Medulla oblongata (tissue), 1 donor: Measurements from ENCODE around the gene MON2.
"Not testable (repeated sequence)": the region's sequence is repeated elsewhere in the genome, so short reads cannot be mapped to it uniquely, and the experiment has no call there.

ENCODE experiments used
- DNase-seq: peaks from one replicate; pipeline ENCODE4 v3.0.0-alpha.2; 2015; ENCODE audit errors: extremely low spot score

MON2 gene, protein sequence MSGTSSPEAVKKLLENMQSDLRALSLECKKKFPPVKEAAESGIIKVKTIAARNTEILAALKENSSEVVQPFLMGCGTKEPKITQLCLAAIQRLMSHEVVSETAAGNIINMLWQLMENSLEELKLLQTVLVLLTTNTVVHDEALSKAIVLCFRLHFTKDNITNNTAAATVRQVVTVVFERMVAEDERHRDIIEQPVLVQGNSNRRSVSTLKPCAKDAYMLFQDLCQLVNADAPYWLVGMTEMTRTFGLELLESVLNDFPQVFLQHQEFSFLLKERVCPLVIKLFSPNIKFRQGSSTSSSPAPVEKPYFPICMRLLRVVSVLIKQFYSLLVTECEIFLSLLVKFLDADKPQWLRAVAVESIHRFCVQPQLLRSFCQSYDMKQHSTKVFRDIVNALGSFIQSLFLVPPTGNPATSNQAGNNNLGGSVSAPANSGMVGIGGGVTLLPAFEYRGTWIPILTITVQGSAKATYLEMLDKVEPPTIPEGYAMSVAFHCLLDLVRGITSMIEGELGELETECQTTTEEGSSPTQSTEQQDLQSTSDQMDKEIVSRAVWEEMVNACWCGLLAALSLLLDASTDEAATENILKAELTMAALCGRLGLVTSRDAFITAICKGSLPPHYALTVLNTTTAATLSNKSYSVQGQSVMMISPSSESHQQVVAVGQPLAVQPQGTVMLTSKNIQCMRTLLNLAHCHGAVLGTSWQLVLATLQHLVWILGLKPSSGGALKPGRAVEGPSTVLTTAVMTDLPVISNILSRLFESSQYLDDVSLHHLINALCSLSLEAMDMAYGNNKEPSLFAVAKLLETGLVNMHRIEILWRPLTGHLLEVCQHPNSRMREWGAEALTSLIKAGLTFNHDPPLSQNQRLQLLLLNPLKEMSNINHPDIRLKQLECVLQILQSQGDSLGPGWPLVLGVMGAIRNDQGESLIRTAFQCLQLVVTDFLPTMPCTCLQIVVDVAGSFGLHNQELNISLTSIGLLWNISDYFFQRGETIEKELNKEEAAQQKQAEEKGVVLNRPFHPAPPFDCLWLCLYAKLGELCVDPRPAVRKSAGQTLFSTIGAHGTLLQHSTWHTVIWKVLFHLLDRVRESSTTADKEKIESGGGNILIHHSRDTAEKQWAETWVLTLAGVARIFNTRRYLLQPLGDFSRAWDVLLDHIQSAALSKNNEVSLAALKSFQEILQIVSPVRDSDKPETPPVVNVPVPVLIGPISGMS (N-terminal part only)

DNA sequence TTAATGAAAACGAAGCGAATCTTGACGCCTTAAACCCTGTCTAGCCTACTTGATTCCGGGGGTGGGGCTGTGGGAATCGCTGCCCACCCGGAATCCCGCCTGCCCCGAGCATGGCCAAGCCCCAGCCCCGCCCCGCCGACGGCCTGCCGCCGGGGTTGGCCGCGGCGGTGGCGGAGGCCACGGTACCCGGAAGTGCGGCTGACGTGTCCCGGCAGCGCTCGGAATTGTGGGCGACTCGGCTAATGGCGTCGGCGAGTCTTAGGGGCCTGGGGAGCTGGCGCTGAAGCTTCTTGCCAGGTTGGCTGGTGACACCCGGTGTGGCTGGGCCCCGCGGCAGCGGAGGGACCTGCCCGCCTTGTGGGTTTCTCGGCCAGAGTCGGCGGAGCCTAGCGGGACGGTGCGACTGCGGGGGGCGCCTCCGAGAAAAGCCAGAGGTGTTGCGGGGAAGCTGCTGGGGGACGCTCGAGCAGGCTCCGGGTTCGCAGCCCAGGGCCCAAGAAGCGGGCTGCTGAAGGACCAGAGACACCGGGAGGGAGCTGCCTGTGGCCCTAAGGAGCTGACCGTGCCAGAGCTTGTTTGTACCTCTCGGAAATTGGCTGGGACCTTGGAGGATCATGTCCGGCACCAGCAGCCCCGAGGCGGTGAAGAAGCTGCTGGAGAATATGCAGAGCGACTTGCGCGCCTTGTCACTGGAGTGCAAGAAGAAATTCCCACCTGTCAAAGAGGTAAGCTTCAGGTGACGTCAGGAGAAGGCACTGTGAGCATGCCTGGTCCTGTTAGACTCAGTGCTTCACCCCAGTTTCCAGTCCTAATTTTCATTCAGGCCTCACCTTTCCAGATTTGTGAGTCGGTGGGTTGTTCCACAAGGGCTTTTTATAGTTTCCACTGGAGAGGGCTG is at the start of gene MON2:
TSS of gene MON2 (plus strand) at position 233 of the 898 bp plus-strand sequence. CDS start at position 615, 382 bp downstream.
- peak; percentile 92 for DNase-seq

DNA sequence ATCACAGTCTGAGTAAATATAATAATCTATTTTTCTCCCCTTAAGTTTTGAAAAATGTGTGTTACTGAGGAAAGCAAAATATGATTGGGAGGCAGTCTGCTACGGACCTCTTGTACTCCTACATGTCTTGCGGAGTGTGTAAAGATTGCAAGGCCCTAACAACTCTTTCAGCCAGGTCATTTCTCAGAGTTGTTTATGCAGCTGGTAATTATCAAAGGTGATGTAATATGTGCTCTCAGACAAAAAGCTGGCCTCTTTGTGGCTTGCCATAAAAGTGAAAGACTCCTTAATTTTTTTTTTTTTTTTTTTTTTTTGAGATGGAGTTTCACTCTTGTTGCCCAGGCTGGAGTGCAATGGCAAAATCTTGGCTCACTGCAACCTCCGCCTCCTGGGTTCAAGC is 40.5 kb upstream of the MON2 start:
- no peak for DNase-seq

DNA sequence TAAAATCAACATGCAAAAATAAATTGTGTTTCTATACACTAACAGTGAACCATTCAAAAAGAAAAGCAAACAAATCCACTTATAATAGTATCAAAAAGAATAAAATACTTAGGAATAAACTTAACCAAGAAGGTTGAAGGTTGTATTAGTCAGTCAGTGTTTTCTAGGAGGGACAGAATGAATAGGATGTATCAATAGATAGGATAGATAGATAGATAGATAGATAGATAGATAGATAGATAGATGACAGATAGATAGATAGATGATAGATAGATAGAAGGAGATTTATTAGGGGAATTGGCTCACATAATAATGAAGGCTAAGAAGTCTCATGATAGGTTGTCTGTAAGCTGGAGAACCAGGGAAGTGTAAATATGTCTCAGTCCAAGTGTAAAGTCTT is 37.2 kb upstream of the MON2 start:
- no peak for DNase-seq

DNA sequence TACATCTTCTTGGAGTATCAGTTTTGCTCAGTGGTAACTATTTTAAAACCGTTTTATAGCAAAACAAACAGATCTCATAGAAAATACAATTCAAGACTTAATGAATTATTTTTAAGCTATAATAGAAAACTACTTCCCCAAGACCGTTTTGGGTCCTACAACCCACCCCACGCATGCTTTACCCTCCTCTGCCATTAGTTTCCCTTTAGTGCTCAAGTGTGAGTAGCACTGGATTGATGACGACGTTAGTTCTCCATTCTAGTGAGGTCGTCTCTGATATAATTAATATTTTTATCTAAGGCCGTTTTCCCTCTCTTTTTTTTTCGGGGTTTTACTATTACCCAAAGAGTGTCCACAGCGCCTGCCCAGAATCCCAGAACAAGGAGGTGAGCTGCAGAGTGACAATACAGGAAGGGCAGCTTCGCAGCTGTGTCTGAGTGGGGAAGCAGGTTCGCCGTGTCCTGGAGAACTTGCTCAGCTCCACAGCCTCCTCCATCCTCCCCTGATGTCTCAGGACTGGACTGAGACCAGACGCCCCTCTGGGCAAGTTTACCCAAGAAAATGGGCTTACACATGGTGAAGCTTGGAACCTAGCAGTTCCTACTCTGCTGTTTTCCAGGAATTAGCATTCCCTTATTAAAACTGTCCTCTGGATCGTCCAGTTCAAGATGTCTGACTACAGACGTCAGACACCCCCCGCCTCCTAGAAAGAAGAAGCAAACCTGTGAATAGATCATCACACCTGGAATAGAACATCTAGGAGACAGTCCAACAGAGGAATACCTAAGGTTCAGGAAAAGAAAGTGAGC is 31.9 kb upstream of the MON2 start:
- DNase-seq: no peak

DNA sequence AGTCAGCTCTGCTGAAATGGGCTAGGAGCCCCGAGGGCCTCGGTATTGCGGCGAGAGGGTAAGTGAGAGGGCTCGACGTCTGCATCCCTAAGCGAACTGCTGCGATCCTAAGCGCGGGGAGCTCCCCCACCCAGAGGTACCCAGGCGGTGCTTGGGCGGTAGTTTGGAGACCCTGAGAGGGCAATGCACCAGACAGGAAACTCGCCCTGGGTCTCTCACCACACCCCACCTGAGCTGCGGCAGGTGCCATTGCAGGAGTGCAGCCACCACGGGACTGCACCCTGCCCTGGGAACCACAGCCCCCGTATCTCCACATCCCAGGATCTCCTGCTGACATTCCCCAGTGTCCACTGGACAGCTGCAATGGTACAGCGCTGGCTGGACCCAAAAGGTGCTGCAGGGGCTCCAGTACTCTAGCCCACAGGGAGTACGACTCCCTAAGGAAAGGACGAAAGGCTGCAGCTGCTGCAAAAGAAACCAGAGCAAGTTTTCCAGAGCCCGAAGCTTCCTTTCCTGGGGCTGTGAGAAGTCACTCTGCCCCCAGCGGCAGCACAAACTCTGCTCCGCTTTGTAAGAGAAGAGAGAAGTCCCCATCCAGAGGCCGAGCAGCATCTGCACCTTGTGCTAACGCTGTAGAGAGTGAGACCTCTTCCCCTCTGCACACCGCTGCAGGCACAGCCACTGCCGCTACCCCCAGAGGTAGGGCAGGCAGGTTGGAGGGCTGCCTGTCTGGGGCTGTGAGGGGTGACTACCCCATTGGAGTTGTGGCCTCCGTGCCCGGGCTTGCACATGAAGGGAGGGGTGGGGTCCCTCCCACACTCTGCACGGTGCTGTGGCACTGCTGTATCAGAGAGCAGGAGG is 31.1 kb upstream of the MON2 start:
- peak; percentile 75 for DNase-seq

DNA sequence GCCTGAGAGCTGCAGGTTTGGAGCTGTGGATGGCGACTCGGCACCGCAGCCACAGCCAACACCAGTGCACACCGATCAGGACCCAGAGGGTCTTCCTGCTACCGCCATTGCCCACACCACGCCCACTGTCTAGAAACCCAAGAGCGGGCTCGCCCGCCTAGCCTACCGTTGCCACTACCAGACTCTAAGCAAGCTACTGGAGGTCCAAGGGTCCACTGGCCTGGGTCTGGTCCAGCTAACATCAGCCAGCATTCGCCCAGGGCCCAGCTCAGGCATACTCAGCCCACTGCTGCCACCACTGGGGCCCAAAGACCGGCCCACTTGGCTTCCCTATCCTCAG is 30.5 kb upstream of the MON2 start:
- DNase-seq: no peak

DNA sequence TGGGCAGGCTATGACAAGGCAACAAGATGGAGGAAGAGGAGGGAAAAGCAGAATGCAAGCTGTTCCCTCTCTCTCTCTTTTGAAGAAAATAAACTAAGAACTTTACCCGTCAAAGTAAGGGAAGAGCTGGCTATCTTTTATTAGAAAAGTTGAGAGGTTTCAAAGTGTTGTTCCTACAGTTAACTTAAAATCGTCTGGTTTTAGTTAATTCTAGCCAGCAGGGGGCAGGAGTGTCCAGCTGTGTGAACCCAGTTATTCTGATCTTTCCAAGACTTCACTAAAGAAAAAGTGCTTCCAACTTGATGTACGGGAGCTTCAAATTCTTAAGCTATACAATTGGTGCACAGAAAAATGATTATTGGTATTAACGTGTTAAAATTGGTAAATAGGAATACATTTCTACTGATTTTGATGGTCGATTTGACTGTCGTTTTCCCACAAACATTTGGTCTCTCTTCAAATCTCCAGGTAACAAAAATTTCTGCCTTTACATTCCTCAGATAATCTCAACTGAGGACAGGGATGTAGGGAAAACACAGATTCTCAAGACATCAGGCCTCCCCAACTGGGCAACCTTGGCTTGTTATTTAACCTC is 28.4 kb upstream of the MON2 start:
- DNase-seq: peak; percentile 79

DNA sequence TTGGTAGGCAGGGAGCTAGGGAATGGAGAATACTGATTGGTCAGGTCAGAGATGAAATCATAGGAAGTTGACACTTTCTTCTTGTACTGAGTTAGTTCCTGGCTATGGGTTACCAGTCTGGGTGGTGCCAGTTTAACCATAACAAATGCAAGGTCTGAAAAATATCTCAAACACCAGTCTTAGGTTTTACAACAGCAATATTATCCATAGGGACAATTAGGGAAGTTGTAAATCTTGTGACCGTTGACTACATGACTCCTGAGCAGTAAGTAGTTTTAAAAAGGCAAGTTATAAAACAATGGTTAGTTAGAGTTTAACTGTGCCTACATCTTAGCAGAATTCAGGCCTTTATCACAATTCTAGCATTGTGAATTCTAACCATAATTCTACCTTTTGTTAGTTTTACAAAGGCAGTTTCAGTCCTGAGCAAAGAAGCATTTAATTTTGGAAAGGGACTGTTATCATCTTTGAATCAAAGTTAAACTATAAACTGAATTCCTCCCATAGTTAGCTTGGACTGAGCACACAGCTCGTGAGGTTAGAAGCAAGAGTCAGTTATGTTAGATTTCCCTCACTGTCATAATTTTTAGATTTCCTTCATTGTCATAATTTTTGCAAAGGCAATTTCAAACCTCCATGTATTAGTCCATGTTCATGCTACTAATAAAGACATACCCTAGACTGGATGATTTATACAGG is 19.7 kb upstream of the MON2 start:
- DNase-seq: no peak

DNA sequence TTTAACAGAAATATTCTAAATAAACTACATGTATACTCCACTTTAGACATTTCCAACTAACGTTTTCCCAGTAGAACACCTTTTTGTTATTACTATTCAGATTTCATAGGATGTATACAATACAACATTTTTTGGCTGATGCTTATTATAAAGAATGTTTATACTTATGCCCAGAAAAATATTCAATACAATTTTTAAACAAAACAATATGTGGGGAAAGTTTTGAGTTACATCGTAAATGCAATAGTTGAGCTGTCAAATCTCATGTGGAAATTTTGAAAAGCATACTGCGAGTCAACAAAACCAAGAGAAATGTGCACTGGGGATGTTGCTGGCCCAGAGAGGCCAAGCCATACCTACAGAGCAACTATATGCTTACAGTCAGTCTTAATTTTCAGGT is 18.2 kb upstream of the MON2 start:
- no peak for DNase-seq

DNA sequence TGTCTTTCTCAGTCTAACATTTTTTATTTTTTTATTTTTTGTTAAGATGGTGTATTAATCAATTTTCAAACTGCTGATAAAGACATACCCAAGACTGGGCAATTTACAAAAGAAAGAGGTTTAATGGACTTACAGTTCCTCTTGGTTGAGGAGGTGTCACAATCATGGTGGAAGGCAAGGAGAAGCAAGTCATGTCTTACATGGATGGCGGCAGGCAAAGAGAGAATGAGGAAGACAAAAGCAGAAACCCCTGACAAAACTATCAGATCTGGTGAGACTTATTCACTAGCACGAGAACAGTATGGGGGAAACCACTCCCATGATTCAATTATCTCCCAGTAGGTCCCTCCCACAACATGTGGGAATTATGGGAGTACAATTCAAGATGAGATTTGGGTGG is 11.2 kb upstream of the MON2 start:
- not testable (repeated sequence) for DNase-seq

DNA sequence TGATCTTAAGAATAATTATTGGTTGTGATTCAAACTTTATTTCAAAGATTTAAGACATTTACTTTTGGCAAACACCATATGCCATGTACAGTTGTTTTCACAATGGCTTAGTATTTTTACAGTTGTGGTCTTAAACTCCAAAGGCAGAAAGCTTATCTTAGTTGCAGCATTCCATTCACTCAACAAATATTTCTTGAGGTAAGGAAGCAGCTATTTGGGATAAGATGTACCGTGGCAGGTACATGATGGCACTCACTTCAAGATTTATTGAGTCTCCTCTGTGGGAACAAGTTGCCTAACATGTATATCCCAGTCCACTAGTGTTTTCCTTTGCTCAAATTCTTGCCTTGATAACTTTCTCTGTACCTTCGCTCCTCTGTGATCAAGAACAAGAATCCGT is 8.0 kb upstream of the MON2 start:
- DNase-seq: no peak

DNA sequence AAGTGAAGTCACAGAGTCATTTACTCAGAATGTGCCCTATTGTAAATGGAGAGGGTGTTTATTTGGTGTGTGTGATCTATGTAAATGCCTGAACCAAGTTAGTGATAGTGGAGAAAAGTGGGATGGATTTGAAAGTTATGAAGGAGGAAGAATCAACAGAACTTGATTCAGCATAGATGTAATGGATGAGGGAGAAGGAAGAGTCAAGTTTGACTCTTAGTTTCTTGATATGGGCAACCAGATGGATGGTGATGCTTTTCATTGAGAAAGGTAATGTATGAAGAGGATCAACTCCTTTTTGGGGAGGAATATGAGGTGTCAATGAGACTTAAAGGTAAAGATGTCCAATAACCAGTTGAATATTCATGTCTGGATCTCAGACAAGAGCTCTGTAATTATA is 6.7 kb upstream of the MON2 start:
- DNase-seq: no peak

DNA sequence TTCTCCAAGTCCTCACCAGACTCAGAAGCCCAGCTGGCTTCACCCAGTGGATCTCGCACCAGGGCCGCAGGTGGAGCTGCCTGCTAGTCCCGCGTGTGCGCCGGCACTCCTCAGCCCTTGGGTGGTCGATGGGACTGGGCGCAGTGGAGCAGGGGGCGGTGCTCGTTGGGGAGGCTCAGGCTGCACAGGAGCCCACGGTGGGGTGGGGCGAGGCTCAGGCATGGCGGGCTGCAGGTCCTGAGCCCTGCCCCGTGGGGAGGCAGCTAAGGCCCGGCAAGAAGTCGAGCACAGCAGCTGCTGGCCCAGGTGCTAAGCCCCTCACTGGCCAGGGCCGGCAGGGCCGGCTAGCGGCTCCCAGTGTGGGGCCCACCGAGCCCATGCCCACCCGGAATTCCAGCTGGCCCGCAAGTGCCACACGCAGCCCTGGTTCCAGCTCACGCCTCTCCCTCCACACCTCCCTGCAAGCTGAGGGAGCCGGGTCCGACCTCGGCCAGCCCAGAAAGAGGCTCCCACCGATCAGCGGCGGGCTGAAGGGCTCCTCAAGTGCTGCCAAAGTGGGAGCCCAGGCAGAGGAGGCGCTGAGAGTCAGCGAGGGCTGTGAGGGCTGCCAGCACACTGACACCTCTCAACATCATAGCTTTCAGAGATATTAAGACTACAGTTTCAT is 5.3 kb upstream of the MON2 start:
- not testable (repeated sequence) for DNase-seq

DNA sequence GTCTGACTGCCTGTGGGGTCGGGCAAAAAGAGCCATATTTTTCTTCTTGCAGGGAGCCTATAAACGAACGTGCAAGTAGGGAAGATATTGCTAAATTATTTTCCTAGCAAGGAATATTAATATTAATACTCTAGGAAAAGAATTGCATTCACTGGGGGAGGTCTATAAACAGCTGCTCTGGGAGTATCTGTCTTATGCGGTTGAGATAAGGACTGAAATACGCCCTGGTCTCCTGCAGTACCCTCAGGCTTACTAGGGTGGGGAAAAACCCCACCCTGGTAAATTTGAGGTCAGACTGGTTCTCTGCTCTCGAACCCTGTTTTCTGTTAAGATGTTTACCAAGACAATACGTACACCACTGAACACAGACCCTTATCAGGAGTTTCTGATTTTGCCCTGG is 3.4 kb upstream of the MON2 start:
- not testable (repeated sequence) for DNase-seq

DNA sequence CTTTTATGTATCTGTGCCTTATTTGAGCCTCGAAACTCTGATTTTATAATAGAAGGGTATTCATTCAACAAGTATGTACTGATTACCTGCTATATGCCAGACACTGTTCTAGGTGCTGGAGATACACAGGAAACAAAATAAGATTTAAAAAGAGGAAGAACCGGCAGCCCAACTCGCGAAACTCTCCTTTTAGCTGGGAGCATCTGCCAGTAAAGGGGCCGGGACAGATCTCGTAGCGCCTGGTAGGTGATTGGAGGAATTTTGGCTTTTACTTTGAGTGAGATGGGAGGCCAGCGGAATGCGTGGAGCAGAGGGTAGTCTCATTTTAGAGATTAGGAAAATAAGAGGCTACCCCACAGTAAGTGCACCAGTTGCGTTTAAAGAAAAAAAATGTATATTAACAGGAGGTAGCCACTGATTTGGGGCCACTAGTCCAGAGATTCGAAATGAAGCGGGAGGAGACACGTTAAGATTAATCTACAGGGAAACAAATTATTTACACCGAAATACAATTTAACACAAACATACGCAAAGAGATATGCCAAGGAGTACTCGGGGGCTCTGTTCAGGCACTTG is 520 bp upstream of the MON2 start:
- peak; percentile 63 for DNase-seq

DNA sequence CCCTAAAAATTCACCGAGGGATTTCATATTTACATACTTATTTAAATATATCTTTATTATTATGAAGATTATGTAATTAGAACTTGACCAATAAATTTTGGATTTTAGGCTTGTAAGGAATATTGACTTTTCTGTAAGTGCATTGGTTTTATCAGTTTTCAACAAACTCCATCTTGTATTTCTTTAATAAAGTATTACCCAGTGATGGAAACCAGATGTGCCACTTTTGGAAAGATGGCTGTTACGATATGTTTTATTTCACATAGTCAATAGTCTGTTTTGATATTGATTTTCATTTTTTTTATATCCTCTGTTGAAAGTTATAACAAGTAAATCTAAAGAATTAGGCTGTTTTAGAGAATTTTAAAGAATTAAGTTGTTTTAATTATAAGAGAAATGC is 1.8 kb downstream of the MON2 start:
- no peak for DNase-seq

DNA sequence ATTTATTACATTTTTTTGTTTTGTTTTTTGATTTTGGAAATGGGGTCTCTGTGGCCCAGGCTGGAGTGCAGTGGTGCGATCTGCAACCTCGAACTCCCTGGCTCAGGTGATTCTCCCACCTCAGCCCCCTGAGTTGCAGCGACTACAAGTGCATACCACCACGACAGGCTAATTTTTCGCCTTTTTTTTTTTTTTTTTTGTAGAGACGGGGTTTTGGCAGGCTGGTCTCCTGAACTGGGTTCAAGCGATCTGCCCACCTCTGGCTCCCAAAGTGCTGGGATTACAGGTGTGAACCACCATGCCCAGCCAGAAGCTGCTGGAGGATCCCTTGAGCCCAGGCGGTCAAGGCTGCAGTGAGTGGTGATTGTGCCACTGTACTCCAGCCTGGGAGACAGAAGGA is 2.3 kb downstream of the MON2 start:
- DNase-seq: no peak

DNA sequence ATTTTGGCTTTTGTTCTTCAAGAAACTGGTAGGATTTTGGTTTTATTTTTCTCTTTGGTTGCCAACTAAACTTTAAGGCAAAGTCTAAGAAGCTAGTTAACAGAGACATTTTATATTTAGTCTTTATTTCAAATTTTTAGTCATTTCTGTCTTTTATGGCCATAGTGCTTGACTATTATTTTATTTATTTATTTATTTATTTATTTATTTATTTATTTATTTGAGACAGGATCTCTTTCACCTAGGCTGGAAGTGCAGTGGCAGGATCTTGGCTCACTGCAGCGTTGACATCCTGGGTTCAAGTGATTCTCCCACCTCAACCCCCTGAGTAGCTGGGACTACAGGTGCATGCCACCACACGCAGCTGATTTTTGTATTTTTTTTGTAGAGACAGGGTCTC is 3.1 kb downstream of the MON2 start:
- DNase-seq: no peak
